SIG-M5 treated with dmso at 0.1 percent for 504 hours (cell line): ENCODE results near the gene CELA1.
"Not testable (repeated sequence)": the region's sequence is repeated elsewhere in the genome, so short reads cannot be mapped to it uniquely, and the experiment has no call there.

Experiments used
- DNase-seq: peaks from one replicate; lab custom pipeline; 2025; ENCODE audit not compliant: unreplicated experiment; lab: John Stamatoyannopoulos, UW

CELA1 gene

GRCh38 chr12:51345681-51346080 is 798 bp downstream of the CELA1 start:
- no peak for DNase-seq

DNA sequence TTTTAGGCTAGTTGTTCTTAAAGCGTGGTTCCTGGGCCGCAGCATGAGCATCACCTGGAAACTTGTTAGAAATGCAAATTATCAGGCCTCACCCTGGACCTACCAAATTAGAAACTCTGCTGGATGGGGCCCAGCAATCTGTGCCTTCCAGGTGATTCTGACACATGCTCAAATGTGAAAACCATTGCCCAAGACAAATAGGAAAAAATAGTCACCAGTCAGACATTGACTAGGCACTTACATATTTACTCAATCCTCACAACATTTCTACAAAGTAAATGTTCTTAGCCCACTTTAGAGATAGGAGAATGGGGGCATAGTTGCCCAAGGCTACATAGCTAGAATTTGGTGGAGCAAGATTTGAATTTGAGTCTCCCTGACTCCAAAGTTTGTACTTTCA is 3.3 kb downstream of the CELA1 start:
- no peak for DNase-seq

DNA sequence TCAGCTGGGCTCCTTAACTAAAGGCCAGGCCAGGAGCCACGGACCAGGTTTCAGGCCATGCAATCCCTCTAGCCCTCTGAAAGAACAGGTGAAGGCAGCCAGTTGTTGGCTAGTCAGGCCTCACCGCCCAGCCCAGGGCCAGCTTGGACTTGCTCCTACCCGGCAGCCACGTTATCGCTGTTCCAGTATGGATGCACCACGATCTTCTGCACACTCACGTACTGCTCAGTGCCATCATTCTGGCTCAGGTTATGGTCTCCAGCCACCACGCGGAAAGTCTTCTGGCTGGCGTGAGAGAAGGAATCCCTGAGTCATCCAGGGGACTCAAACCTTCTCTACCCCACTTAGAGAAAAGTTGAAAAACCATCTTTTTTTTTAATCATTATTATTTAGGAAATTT is 4.1 kb downstream of the CELA1 start:
- DNase-seq = no peak

- peak; percentile 84 for DNase-seq
Observed at GRCh38 chr12:51341251-51342007, 5.0 kb downstream of the CELA1 start.

DNA sequence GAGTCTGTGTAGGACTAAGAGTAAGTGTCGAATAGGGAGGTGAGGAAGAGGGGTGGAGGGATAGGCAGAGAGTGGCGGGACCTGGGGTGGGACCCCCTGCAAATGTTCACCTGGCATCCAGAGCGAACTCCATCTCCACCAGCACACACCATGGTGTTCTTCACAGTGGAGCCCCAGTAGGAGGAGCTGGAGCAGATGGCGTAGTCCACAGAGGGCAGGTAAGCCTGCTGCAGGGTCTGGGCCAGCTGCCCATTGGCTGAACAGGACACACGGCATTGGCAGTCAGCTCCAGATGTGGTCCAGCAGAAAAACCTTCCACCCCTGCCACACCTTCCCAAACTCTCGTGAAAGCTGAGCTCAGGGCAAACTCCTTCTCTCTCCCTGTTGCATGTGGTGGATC is 6.7 kb downstream of the CELA1 start:
- no peak for DNase-seq

GRCh38 chr12:51337336-51337735 is 9.1 kb downstream of the CELA1 start:
- not testable (repeated sequence) for DNase-seq

DNA sequence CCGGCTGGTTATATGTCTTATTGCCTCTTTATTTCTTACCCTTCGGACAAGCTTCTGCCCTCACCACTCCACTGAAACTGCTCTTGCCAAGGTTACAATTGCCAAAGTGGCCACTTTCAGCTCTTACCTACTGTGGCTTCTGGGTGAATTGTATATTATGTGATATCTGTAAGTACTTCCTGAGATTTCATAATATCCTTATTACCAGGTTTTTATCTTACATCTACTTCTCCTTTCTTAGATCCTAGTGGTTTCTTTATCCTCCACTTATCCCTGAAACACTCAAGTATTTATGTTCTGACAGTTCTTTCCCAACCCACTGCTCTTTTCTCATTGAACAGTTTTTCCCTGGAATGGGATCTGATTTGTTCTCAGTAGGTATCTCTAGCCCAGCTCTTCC is 10.5 kb downstream of the CELA1 start:
- peak; percentile 86 for DNase-seq

DNA sequence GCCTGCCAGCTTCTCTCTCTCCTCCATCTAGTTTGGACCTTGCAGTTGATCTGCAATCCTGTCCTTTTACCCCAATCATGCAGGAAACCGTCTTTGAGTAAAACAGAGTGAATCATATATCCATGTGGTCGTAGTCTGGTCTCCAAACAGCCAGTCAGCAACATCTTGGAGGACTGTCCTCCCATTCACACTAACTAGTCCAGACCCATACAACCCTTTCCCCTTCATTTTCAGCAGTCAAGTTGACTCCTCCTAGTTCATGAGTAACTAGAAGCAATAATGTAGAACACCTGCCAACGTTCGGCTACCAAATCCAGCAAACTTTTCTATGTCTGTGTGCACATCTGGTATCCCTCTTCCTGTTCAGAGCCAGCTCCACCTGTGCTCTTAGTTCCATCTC is 11.7 kb downstream of the CELA1 start:
- no peak for DNase-seq

- no peak for DNase-seq
Observed at GRCh38 chr12:51333536-51333935, 12.9 kb downstream of the CELA1 start.

- no peak for DNase-seq
Observed at GRCh38 chr12:51330186-51330585, 16.3 kb downstream of the CELA1 start.

GRCh38 chr12:51329742-51330141 is 16.7 kb downstream of the CELA1 start:
- DNase-seq = peak; percentile 64

DNA sequence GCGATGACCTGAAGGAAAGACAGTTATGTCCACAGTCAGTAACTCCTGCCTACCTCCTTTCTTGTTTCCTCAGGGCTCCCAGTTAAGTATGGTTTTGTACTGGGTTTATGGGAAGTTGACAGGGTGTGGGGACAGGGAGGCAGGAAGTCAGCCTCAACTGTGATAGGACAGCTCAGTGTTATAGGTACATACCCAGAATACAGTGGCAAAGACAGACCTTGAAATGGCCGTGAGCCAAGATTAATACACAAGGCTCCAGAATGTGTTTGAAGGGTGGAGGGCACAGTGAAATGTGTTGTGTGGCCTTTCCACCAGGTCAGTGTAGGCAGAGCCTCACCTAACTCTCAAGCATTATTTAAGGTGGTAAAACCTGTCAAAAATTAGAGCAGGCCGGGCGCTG is 17.9 kb downstream of the CELA1 start:
- no peak for DNase-seq

GRCh38 chr12:51326698-51327439 is 19.6 kb downstream of the CELA1 start:
- peak; percentile 100 for DNase-seq

- peak; percentile 21 for DNase-seq
Observed at GRCh38 chr12:51324953-51325352, 21.5 kb downstream of the CELA1 start.

DNA sequence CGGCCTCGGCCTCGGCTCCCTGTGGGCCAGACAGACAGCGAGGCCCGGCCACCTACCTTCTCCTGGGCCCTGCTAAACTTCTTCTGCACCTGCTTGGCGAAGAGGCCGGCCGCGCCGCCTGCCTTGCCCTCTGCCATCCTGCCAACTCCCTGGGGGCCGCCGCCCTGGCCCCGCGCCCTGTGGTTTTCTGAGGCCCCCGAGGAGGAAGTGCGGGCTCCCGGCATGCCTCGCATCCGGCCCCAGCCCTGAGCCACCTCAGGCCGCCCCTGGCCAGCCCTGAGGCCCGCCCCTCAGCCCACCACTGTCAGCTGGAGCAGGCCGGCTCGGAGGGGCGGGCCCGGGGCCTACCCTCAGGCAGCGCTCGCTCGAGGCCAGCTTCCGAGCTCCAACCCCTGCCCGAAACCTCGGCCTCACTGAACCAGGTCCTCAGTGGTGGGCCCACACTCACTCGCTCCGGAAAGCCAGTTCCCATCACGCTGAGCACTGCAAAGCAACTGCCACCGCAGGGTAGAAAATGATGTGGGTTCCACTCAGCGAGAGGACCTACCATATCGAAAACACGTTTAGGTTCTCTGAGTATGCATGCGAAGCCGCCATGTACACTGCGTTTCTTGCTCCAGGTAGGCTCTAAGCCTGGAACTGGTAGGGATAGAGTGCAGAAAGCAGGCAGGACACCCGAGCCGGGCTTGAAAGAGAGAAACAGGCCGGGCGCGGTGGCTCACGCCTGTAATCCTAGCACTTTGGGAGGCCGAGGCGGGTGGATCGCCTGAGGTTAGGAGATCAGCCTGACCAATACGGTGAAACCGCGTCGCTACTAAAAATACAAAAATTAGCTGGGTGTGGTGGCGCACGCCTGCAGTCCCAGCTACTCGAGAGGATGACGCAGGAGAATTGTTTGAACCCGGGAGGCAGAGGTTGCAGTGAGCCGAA is 22.2 kb downstream of the CELA1 start, which contains the start of gene BIN2:
TSS of gene BIN2 (minus strand) at position 209 of the 930 bp plus-strand sequence. CDS start at position 137, 72 bp downstream.
- DNase-seq = peak; percentile 55

- no peak for DNase-seq
Observed at GRCh38 chr12:51323317-51323960, 23.0 kb downstream of the CELA1 start.

- DNase-seq = no peak
Observed at GRCh38 chr12:51322452-51322851, 24.0 kb downstream of the CELA1 start.

GRCh38 chr12:51321882-51322281 is 24.6 kb downstream of the CELA1 start:
- peak; percentile 43 for DNase-seq

GRCh38 chr12:51320695-51321320 is 25.7 kb downstream of the CELA1 start:
- no peak for DNase-seq

GRCh38 chr12:51320311-51320694 is 26.2 kb downstream of the CELA1 start:
- no peak for DNase-seq
